Activated T-helper 2 cell treated with anti-CD3 and anti-CD28 coated beads, Interferon-gamma antibody, Interleukin-2, Interleukin-4, amounts not matched to agents 10 μg/mL and 5 μg/mL and 100 μg/mL, durations not matched to agents 14 hours and 24 hours and 36 hours (primary cell): ENCODE results near the gene SPPL2B. TPM values are rescaled to one million over a fixed set of nuclear protein-coding genes. Genes with fewer than 3 reads are reported as not detected.

Experiments
- DNase-seq: peaks from one replicate; pipeline ENCODE4 v3.0.0; 2021; ENCODE audit warnings: low spot score
- H3K27ac Mint-ChIP-seq: one replicate; pipeline ENCODE4 v1.8.0; 2021; ENCODE audit warnings: mixed read lengths
- H3K27me3 Mint-ChIP-seq: one replicate; pipeline ENCODE4 v1.8.0; 2021; ENCODE audit warnings: low read depth, mixed read lengths
- H3K36me3 Mint-ChIP-seq: one replicate; pipeline ENCODE4 v1.8.0; 2021; ENCODE audit warnings: low read depth, mixed read lengths
- H3K4me1 Mint-ChIP-seq: one replicate; pipeline ENCODE4 v1.8.0; 2021; ENCODE audit warnings: low read depth, mixed read lengths
- H3K4me3 Mint-ChIP-seq: one replicate; pipeline ENCODE4 v1.8.0; 2021; ENCODE audit warnings: low read depth, mild to moderate bottlenecking, moderate library complexity, mixed read lengths
- H3K9me3 Mint-ChIP-seq: one replicate; pipeline ENCODE4 v1.8.0; 2021; ENCODE audit warnings: mixed read lengths
- intact Hi-C: fragments of 100-400 bp; cut with micrococcal nuclease; formaldehyde crosslinking; loops from one replicate; pipeline ENCODE4 v1.15.1; 2023
- total RNA-seq: library from RNA; stranded (reverse); gene quantifications from 2 replicates; pipeline ENCODE4 v1.2.3, GENCODE V29; 2022

SPPL2B gene
- total RNA-seq, 1 donor from 2014 or later = 60.8 TPM

DNA sequence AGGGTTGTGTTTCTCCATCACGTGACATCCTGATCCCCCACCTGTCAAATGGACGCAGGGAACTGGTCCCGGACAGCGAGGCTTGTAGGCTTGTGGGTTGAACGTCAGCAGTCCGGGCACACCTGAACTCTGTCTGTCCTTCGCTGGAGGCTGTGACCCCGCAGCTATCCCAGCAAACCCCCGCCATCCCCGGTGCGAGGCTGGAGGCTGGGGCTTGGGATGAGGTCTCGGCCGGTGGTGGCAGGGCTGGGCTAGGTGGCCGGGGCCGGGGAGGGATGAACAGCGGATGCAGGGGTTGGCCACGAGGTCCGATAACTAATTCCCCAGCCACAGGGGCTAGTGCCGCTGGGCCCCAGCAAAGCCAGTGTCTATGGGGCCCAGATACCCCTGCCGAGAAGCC is 8.9 kb upstream of the SPPL2B start:
- no peaks in the 10 kb centered on the region for H3K4me1 Mint-ChIP-seq
- H3K4me3 Mint-ChIP-seq = no peak overlapping the region
- intact Hi-C loops = no loop called here
- H3K27ac Mint-ChIP-seq = no peak overlapping the region
- no peak for DNase-seq
- H3K36me3 Mint-ChIP-seq = peaks cover 8% of the 10 kb centered on the region
- H3K27me3 Mint-ChIP-seq = peaks cover 4% of the 10 kb centered on the region
- peaks cover 9% of the 10 kb centered on the region for H3K9me3 Mint-ChIP-seq

DNA sequence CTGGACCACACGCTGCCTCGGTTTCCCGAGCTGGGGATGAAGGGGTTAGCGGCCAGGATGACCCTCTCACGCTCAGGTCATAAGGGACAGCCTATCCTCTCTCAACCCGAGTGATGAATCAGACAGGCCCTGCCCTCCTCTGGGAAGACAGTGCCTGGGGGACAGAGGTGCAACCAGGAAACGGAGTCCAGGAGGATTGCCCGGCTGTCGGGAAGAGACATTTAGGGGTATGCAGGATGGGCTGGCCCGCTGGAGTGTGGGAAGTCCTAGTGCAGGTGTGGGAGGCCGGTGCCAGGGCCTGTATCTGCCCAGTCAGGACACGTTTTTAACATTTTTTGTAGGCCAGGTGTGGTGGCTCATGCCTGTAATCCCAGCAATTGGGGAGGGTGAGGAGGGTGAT is 8.4 kb upstream of the SPPL2B start:
- H3K4me3 Mint-ChIP-seq = no peak overlapping the region
- H3K9me3 Mint-ChIP-seq = peaks cover 4% of the 10 kb centered on the region
- H3K4me1 Mint-ChIP-seq = no peaks in the 10 kb centered on the region
- intact Hi-C loops = no loop called here
- H3K27me3 Mint-ChIP-seq = peaks cover under 1% of the 10 kb centered on the region
- H3K27ac Mint-ChIP-seq = no peak overlapping the region
- DNase-seq = no peak
- peaks cover 12% of the 10 kb centered on the region for H3K36me3 Mint-ChIP-seq

DNA sequence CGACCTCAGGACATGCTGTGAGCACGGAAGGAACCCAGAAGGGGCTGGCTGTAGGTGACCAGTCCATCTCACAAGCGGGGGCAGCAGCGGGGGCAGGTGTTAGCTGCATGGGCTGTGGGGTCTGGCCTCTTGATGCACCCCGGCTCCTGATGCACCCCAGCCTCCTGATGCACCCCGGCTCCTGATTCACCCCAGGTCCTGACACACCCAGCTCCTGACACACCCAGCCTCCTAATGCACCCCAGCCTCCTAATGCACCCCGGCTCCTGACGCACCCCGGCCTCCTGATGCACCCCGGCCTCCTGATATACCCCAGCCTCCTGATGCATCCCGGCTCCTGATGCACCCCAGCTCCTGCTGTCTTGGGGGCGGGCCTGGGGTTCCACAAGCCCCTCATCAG is 7.5 kb upstream of the SPPL2B start:
- Mint-ChIP-seq H3K36me3 (peaks cover 19% of the 10 kb centered on the region), H3K27me3 (no peaks in the 10 kb centered on the region), H3K9me3 (no peaks in the 10 kb centered on the region), H3K27ac (no peak overlapping the region), H3K4me3 (no peak overlapping the region), H3K4me1 (peaks cover 7% of the 10 kb centered on the region)
- intact Hi-C loops = no loop called here
- no peak for DNase-seq

DNA sequence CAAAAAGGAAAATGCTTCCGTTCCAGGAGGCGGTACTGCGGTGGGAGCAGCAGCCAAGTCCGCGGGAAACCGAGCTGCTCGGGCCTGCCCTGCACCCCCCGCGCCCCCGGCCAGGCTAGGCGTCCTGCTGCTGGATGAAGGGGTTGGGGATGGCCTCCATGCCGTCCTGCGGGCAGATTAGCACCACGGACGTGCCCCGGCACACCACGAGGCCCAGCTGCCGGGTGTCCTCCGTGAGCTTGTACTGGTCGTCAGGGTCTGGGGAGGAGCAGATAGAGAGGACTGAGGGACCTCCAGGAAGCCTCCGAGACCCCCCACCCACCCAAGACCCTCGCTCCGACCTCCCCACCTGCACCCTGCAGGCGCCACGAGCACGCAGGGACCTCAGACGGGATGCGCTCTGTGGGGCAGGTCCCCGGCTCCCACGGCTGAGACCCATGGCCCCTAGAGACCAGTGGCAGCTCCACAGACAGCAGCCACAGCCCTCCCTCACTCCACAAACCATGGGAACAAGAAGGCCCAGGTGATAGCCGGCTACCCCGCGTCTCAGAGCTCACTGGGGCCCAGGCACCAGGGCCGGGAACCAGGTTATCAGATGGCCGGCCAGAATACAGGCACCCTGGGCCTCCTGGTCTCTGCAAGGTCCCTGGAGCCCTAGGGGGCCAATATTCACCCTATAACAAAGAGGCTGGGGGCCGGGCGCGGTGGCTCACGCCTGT is 6.8 kb upstream of the SPPL2B start:
- no peaks in the 10 kb centered on the region for H3K9me3 Mint-ChIP-seq
- intact Hi-C loops = no loop called here
- H3K4me1 Mint-ChIP-seq = peaks cover 13% of the 10 kb centered on the region
- H3K4me3 Mint-ChIP-seq = no peak overlapping the region
- H3K27ac Mint-ChIP-seq = no peak overlapping the region
- H3K36me3 Mint-ChIP-seq = peaks cover 25% of the 10 kb centered on the region
- DNase-seq = no peak
- no peaks in the 10 kb centered on the region for H3K27me3 Mint-ChIP-seq

DNA sequence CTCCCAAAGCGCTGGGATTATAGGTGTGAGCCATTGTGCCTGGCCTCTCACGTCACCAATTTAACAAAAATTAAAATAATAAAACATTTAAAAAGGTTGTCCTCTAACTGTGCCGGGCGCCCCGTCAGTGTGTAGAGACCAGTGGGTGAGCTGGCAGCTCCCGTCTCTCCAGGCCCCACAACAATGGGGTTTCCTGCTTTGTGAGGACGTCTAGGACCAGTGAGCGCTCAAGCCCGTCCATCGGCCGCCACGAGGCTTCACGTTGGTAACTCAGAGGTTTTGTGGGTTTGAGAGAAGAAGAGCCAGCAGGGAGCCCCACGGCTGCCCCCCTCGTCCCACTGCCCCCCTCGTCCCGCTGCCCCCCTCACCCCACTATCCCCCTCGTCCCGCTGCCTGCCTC is 4.8 kb upstream of the SPPL2B start:
- H3K4me3 Mint-ChIP-seq = no peak overlapping the region
- peaks cover 36% of the 10 kb centered on the region for H3K36me3 Mint-ChIP-seq
- intact Hi-C loops = no loop called here
- H3K9me3 Mint-ChIP-seq = no peaks in the 10 kb centered on the region
- no peak overlapping the region for H3K27ac Mint-ChIP-seq
- DNase-seq = no peak
- peaks cover 23% of the 10 kb centered on the region for H3K4me1 Mint-ChIP-seq
- no peaks in the 10 kb centered on the region for H3K27me3 Mint-ChIP-seq

DNA sequence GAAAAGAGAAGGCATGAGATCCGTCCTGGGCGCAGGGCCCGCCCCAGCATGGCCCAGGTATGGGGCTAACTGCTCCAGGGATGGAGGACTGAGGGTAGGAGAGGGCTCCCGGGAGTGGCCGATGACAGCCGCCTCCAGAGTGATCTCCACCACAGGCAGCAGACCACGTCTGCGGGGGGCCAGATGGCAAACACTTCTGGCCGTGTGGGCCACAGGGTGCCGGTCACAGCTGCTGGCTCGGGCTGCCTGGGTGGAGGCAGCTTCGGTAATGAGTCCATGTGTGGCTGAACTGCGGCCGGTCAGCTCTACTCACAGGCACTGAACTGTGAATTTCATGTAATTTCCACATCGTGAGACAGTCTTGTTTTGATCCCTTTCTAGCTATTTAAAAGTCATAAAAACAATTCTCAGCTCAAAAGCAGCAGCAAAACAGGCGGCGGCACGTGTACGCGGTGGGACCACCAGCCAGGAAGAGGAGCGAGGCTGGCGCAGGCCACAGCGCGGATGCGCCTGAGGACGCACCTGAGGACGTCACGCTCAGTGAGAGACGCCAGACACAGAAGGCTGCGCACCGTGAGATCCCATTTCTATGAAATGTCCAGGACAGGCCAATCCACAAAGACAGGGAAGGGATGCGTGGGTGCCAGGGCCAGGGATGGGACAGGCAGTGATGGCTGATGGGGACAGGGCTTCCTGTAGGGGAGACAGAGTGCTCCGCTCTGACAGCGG is 4.1 kb upstream of the SPPL2B start:
- peaks cover 26% of the 10 kb centered on the region for H3K4me1 Mint-ChIP-seq
- intact Hi-C loops = no loop called here
- H3K4me3 Mint-ChIP-seq = no peak overlapping the region
- no peak overlapping the region for H3K27ac Mint-ChIP-seq
- H3K36me3 Mint-ChIP-seq = peaks cover 40% of the 10 kb centered on the region
- DNase-seq = no peak
- H3K9me3 Mint-ChIP-seq = no peaks in the 10 kb centered on the region
- no peaks in the 10 kb centered on the region for H3K27me3 Mint-ChIP-seq

DNA sequence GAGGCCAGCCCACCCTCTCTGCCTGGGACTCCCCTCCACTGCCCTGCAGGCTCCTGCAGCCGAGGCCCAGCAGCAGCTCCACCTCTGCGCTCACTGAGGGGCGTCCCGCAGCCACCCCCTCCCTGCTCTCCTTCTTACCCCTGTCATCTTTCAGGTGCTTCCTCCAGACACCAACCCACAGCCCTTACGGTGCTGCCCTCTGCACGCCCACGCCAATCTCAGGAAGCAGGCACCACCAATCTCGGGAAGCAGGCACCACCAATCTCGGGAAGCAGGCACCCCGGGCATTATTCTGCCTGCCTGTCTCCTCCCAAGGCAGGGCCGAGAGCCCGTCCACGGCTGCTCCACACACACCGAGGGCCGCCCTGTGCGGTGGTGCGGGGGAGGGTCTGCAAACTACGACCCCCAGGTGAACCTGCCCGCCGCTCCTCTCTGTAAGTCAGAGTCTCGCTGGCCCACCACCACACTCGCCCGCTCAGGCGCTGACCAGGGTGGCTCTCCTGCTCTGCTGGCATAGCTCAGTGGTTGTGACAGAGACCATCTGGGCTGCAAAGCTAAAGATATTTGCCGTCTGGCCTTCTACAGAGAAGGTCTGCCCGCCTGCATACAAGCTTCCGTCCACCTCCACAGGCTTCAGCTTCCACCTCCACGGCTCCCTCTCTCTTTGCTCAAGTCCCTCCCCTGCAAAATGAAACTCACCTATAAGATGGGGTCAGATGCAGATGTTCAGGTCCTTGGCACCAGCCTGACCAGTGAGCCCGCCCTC is 3.0 kb upstream of the SPPL2B start:
- Mint-ChIP-seq H3K4me3 (peak overlapping the region; percentile 43), H3K36me3 (peaks cover 42% of the 10 kb centered on the region), H3K27me3 (no peaks in the 10 kb centered on the region), H3K9me3 (no peaks in the 10 kb centered on the region), H3K27ac (peak overlapping the region; percentile 59), H3K4me1 (peaks cover 35% of the 10 kb centered on the region)
- intact Hi-C loops = loop anchor here (5.0 kb wide), 2 partner anchors 53 to 88 kb away; partner anchors contain the start of genes PLEKHJ1 and SF3A2
- no peak for DNase-seq

DNA sequence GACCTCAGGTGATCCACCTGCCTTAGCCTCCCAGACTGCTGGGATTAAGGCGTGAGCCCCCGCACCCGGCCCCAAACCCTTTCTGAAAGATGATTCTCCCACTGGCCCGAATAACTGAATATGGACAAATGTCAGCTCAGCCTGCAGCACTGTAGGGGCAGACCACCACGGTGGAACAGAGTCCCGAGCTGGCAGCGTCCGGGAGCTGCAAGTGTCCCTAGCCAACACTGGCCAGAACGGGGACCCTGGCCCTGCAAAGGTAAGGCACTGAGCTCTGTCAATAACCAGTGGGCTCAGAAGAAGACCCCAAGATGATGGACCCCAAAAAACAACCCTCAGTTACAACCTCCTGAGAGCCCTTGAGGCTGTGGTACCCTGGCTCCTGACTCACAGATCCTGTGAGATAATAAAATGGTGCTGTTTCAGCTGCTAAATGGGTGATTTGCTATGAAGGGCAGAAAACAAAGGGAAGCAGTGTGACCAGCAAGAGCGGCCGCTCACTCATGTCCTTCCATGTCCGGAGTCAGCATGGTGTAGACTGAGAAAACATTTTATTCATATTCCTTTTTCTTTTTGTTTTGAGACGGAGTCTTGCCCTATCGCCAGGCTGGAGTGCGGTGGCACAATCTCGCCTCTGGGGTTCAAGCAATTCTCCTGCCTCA is 1.7 kb upstream of the SPPL2B start:
- H3K27ac Mint-ChIP-seq = peak overlapping the region; percentile 97
- H3K36me3 Mint-ChIP-seq = peaks cover 42% of the 10 kb centered on the region
- H3K4me1 Mint-ChIP-seq = peaks cover 39% of the 10 kb centered on the region
- peak overlapping the region; percentile 100 for H3K4me3 Mint-ChIP-seq
- DNase-seq = no peak
- H3K9me3 Mint-ChIP-seq = no peaks in the 10 kb centered on the region
- no peaks in the 10 kb centered on the region for H3K27me3 Mint-ChIP-seq
- intact Hi-C loops = loop anchor here (5.0 kb wide), 2 partner anchors 55 to 90 kb away; partner anchors contain the start of genes PLEKHJ1 and SF3A2

DNA sequence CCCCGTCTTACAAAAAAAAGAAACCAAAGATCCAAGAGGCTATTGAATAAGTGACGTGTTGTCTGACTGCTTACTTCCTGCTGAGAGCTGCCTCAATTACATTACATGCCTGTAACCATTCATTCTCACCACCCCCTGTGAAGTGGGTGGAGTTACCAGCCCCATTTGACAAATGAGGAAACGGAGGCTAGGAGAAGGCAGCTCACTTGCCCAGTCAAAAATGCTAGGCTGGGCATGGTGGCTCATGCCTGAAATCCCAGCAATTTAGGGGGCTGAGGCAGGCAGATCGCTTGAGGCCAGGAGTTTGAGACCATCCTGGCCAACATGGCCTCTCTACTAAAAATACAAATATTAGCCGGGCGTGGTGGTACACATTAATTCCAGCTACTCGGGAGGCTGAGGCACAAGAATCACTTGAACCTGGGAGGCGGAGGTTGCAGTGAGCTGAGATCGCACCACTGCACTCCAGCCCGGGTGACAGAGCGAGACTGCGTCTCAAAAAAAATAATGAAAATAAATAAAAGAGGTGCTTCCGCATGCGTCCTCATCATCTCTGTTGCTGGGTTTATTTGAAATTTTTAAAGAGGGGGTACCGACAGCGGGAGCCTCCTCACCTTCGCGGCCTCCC is 597 bp upstream of the SPPL2B start:
- DNase-seq = peak; percentile 76
- H3K27ac Mint-ChIP-seq = peak overlapping the region; percentile 100
- H3K4me1 Mint-ChIP-seq = peaks cover 44% of the 10 kb centered on the region
- no peaks in the 10 kb centered on the region for H3K27me3 Mint-ChIP-seq
- peak overlapping the region; percentile 100 for H3K4me3 Mint-ChIP-seq
- H3K36me3 Mint-ChIP-seq = peaks cover 40% of the 10 kb centered on the region
- no peaks in the 10 kb centered on the region for H3K9me3 Mint-ChIP-seq
- intact Hi-C loops = loop anchor here (5.0 kb wide), 2 partner anchors 56 to 91 kb away; partner anchors contain the start of genes PLEKHJ1 and SF3A2

DNA sequence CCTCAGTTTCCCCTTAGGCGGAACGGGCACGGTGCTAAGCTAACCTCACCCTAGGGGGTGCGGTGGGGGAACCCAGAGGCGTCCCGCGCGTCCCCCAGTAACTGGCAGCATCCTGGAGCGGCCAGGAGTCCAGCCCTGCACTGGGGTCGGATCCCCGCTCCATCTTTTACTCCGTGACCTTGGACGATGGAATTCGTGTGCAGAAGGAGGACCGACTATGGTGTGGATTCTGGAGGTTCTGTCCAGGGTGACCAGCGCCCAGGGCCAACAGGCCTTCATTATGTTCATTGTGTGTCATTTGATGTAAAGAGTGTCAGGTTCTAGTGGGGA is 630 bp downstream of the SPPL2B start:
- H3K36me3 Mint-ChIP-seq = peaks cover 38% of the 10 kb centered on the region
- H3K4me3 Mint-ChIP-seq = peak overlapping the region; percentile 100
- peaks cover 46% of the 10 kb centered on the region for H3K4me1 Mint-ChIP-seq
- H3K9me3 Mint-ChIP-seq = no peaks in the 10 kb centered on the region
- H3K27ac Mint-ChIP-seq = peak overlapping the region; percentile 72
- intact Hi-C loops = loop anchor here (5.0 kb wide), 2 partner anchors 57 to 92 kb away; partner anchors contain the start of genes PLEKHJ1 and SF3A2
- DNase-seq = no peak
- H3K27me3 Mint-ChIP-seq = no peaks in the 10 kb centered on the region

DNA sequence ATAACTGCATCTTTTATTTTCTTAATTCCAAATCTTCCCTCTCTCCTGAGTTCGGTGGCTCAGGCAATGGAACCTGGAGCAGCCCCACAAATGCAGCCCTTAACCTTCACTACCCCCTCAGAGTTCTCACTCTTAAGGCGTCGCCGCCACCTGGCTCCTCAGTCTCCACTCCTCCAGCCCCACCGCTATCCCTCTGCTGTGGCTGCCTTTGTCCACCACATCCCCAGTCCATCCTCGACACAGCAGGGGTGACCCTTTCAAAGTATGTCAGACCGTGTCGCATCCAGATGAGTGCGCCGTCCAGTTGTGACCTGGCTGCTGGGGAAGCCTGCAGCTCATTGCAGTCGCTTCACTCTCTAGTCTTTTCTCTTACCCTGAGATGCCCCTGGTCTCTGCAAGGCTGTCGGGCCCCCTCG is 1.0 kb downstream of the SPPL2B start:
- Mint-ChIP-seq H3K27ac (peak overlapping the region; percentile 72), H3K4me3 (peak overlapping the region; percentile 100), H3K36me3 (peaks cover 34% of the 10 kb centered on the region), H3K27me3 (no peaks in the 10 kb centered on the region), H3K4me1 (peaks cover 46% of the 10 kb centered on the region), H3K9me3 (no peaks in the 10 kb centered on the region)
- intact Hi-C loops = loop anchor here (5.0 kb wide), 2 partner anchors 57 to 92 kb away; partner anchors contain the start of genes PLEKHJ1 and SF3A2
- no peak for DNase-seq

DNA sequence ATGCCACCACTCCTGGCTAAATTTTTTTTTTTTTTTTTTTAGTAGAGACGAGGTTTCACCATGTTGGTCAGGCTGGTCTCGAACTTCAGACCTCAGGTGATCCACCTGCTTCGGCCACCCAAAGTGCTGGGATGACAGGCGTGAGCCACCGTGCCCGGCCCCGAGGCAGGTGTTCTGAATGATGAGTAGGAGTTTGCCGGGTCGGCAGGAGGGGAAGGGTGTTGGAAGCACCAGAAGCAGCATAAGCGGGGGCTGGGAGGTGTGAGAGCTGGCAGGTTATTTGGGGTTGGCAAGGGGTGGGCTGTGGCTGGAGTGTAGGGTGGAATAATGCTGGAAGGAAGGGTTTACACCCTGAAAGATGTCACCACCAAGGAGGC is 1.8 kb downstream of the SPPL2B start:
- no peak for DNase-seq
- intact Hi-C loops = no loop called here
- no peaks in the 10 kb centered on the region for H3K27me3 Mint-ChIP-seq
- peaks cover 30% of the 10 kb centered on the region for H3K36me3 Mint-ChIP-seq
- peak overlapping the region; percentile 56 for H3K4me3 Mint-ChIP-seq
- no peaks in the 10 kb centered on the region for H3K9me3 Mint-ChIP-seq
- H3K4me1 Mint-ChIP-seq = peaks cover 46% of the 10 kb centered on the region
- peak overlapping the region; percentile 62 for H3K27ac Mint-ChIP-seq
